ENCODE results near the gene ATP6V0E1.

ATP6V0E1 gene

DNA sequence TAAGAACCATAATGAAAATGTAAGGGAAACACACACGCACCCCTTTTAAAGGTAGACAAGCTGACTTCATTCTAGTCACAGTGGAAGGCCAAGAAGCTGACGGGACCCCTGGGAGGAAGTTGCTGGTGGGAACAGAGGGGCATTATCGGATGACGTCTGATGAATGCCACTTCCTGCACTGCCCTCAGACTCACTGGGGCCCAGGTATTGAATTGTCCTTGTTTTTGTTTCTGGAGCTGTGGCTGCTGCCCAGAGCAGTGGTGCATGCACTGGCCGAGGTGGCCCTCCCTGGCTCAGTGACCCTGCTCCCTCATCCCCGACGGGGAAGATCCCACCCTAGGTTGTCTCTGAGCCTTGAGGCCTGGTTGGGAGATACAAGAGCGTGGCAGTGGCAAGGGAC lies 39.7 kb upstream of the ATP6V0E1 start:
- TF ChIP-seq FOXP2 (optimal IDR thresholded peaks at IDR 0.05; ENCODE audit: borderline replicate concordance, extremely low read depth, extremely low read length, insufficient read depth) (no peak), POLR2AphosphoS5 (IDR thresholded peaks at IDR 0.05; ENCODE audit: low read depth, low read length) (no peak), TAF1 (IDR thresholded peaks at IDR 0.05; ENCODE audit: borderline replicate concordance, insufficient read depth, low read length) (no peak), SIN3A (IDR thresholded peaks at IDR 0.05; ENCODE audit: borderline replicate concordance, insufficient read depth, low read length) (no peak)

DNA sequence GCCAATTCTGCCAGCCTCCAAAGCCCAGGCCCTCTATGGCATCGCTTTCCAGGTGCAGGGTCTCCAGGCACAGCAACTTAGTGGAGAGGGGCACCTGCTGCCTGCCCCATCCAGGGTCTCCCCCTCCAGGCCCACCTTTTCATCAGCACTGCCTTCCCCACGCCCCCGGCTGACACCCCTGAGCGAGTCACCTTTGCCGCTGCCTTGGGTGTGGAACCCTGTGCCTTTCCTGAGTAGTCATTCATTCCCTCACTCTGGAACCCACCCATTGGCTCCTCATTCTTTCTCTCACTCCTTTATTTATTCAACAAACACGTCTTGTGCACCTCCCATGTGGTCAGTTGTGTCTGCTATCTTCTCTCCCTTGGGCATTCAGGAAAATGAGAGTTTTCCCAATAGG lies 38.8 kb upstream of the ATP6V0E1 start:
- TF ChIP-seq POLR2AphosphoS5 (IDR thresholded peaks at IDR 0.05; ENCODE audit: low read depth, low read length) (no peak), FOXP2 (optimal IDR thresholded peaks at IDR 0.05; ENCODE audit: borderline replicate concordance, extremely low read depth, extremely low read length, insufficient read depth) (no peak), TAF1 (IDR thresholded peaks at IDR 0.05; ENCODE audit: borderline replicate concordance, insufficient read depth, low read length) (no peak), SIN3A (IDR thresholded peaks at IDR 0.05; ENCODE audit: borderline replicate concordance, insufficient read depth, low read length) (no peak)
- TF ChIP-seq, protein P1, sequence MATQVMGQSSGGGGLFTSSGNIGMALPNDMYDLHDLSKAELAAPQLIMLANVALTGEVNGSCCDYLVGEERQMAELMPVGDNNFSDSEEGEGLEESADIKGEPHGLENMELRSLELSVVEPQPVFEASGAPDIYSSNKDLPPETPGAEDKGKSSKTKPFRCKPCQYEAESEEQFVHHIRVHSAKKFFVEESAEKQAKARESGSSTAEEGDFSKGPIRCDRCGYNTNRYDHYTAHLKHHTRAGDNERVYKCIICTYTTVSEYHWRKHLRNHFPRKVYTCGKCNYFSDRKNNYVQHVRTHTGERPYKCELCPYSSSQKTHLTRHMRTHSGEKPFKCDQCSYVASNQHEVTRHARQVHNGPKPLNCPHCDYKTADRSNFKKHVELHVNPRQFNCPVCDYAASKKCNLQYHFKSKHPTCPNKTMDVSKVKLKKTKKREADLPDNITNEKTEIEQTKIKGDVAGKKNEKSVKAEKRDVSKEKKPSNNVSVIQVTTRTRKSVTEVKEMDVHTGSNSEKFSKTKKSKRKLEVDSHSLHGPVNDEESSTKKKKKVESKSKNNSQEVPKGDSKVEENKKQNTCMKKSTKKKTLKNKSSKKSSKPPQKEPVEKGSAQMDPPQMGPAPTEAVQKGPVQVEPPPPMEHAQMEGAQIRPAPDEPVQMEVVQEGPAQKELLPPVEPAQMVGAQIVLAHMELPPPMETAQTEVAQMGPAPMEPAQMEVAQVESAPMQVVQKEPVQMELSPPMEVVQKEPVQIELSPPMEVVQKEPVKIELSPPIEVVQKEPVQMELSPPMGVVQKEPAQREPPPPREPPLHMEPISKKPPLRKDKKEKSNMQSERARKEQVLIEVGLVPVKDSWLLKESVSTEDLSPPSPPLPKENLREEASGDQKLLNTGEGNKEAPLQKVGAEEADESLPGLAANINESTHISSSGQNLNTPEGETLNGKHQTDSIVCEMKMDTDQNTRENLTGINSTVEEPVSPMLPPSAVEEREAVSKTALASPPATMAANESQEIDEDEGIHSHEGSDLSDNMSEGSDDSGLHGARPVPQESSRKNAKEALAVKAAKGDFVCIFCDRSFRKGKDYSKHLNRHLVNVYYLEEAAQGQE (IDR thresholded peaks at IDR 0.05; ENCODE audit: insufficient read depth in 1 of 2, low read depth in 2 of 2, low read length in 2 of 2), result no peak

DNA sequence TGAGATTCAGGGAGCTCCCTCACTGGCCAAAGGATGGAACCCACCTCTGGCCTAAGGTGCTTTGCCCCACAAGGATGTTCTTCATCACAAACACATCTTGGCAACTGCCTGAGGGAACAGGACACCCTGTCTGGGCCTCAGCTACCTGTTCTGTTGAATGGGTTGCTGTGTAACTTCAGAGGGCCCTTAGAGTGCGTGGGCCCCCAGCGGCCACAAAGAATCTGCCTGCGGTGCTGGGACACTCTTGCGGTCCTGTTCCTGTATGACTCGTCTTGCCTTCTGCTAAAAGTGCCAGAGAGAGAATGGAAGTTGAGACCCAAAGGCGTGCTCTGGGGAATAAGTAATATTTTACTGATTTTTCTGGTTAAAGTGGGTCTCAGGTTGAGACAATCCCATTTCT lies 38.4 kb upstream of the ATP6V0E1 start:
- TF ChIP-seq POLR2AphosphoS5 (IDR thresholded peaks at IDR 0.05; ENCODE audit: low read depth, low read length) (no peak), FOXP2 (optimal IDR thresholded peaks at IDR 0.05; ENCODE audit: borderline replicate concordance, extremely low read depth, extremely low read length, insufficient read depth) (no peak), TAF1 (IDR thresholded peaks at IDR 0.05; ENCODE audit: borderline replicate concordance, insufficient read depth, low read length) (no peak), SIN3A (IDR thresholded peaks at IDR 0.05; ENCODE audit: borderline replicate concordance, insufficient read depth, low read length) (no peak)
- TF ChIP-seq, protein P1 (IDR thresholded peaks at IDR 0.05; ENCODE audit: insufficient read depth in 1 of 2, low read depth in 2 of 2, low read length in 2 of 2), result no peak

DNA sequence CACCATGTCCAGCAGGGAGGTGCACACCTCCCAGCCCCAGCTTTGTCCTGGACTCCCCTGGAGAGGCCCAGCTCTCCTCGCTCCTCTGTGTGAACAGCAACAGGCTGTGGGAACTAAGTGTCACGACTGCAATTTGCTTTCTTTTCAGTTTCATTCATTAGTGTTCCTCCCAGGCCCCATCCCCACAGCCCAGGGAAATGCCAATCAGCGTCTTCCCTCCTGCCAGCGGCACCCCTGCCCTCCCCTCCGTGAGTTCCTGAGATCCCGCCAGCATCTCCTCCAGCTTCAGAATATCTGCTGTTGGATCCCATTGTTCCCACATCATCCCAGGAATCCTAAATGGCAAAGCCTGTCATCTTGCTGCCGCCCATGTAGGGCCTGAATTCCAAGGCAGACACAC lies 37.4 kb upstream of the ATP6V0E1 start:
- TF ChIP-seq, protein P1 (IDR thresholded peaks at IDR 0.05; ENCODE audit: insufficient read depth in 1 of 2, low read depth in 2 of 2, low read length in 2 of 2), result no peak
- TF ChIP-seq SIN3A (IDR thresholded peaks at IDR 0.05; ENCODE audit: borderline replicate concordance, insufficient read depth, low read length) (no peak), FOXP2 (optimal IDR thresholded peaks at IDR 0.05; ENCODE audit: borderline replicate concordance, extremely low read depth, extremely low read length, insufficient read depth) (no peak), TAF1 (IDR thresholded peaks at IDR 0.05; ENCODE audit: borderline replicate concordance, insufficient read depth, low read length) (no peak), POLR2AphosphoS5 (IDR thresholded peaks at IDR 0.05; ENCODE audit: low read depth, low read length) (no peak)

DNA sequence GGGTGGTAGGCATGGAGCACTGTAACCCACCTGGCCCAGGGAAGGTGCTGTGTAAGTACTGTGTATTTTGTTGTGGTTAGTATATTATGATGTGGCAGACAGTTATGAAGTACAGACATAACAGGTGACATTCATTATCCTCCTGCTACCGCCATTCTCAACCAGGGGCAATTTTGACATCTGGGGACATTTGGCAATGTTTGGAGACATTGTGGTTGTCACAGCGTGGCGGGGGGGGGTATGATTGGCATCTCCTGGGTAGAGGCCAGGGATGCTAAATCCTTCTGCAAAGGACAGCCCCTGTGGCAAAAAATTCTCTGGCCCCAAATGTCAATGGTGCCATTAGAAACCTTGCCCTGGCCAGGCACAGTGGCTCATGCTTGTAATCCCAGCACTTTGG lies 34.1 kb upstream of the ATP6V0E1 start:
- TF ChIP-seq SIN3A (IDR thresholded peaks at IDR 0.05; ENCODE audit: borderline replicate concordance, insufficient read depth, low read length) (no peak), FOXP2 (optimal IDR thresholded peaks at IDR 0.05; ENCODE audit: borderline replicate concordance, extremely low read depth, extremely low read length, insufficient read depth) (no peak), TAF1 (IDR thresholded peaks at IDR 0.05; ENCODE audit: borderline replicate concordance, insufficient read depth, low read length) (no peak)

DNA sequence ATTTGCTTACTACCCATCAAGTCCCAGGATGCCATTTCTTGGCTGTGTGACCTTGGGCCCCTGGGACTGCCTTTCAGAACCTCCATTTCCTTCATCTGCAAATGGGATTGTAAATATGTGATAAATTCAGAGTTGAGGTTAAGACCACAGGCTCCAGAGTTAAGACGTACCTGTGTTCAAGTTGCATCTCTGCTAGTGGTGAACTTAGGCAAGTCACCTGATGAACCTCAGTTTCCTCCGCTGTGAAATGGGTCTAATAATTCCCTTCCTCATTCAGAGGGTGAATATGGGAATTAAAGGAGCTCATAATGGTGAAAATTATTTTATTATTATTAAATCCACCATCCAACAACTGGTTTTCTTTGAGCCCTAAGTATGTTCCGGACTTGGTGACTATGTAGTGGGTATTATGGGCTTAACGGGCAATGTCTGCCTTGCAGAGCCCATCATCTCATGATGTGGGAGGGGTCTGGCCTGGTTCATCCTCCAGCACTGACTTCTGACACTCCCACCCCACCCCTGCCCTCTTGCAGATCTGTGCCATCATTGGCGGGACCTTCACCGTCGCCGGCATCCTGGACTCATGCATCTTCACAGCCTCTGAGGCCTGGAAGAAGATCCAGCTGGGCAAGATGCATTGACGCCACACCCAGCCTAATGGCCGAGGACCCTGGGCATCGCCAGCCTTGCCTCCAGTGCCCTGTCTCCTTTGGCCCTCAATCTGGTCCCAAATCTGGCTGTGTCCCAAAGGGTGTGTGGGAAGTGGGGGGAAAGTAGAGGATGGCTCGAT lies 33.2 kb upstream of the ATP6V0E1 start:
- TF ChIP-seq POLR2AphosphoS5 (IDR thresholded peaks at IDR 0.05; ENCODE audit: low read depth, low read length), result no peak
- no peak for TF ChIP-seq FOXP2 (optimal IDR thresholded peaks at IDR 0.05; ENCODE audit: borderline replicate concordance, extremely low read depth, extremely low read length, insufficient read depth)
- TF ChIP-seq, protein P1 (IDR thresholded peaks at IDR 0.05; ENCODE audit: insufficient read depth in 1 of 2, low read depth in 2 of 2, low read length in 2 of 2), result no peak
- no peak for TF ChIP-seq SIN3A (IDR thresholded peaks at IDR 0.05; ENCODE audit: borderline replicate concordance, insufficient read depth, low read length)
